Osteocyte (in vitro differentiated cells): Measurements from ENCODE around the gene CXADR. TPM values are rescaled to one million over a fixed set of nuclear protein-coding genes. Genes with fewer than 3 reads are reported as not detected.

Experiments
- DNase-seq: peaks from one replicate; pipeline ENCODE4 v3.0.0; 2021; ENCODE audit warnings: mixed read lengths; ENCODE audit not compliant: unreplicated experiment; ENCODE audit errors: extremely low spot score
- H3K27ac Mint-ChIP-seq: one replicate; pipeline ENCODE4 v1.8.0; 2021; ENCODE audit warnings: mild to moderate bottlenecking, mixed read lengths; ENCODE audit not compliant: unreplicated experiment
- H3K27me3 Mint-ChIP-seq: one replicate; pipeline ENCODE4 v1.8.0; 2021; ENCODE audit warnings: mixed read lengths; ENCODE audit not compliant: unreplicated experiment
- H3K36me3 Mint-ChIP-seq: one replicate; pipeline ENCODE4 v1.8.0; 2021; ENCODE audit warnings: mixed read lengths; ENCODE audit not compliant: unreplicated experiment
- H3K4me1 Mint-ChIP-seq: one replicate; pipeline ENCODE4 v1.8.0; 2021; ENCODE audit warnings: mixed read lengths; ENCODE audit not compliant: unreplicated experiment
- H3K4me3 Mint-ChIP-seq: one replicate; pipeline ENCODE4 v1.8.0; 2021; ENCODE audit warnings: mild to moderate bottlenecking, moderate library complexity, mixed read lengths; ENCODE audit not compliant: unreplicated experiment
- H3K9me3 Mint-ChIP-seq: one replicate; pipeline ENCODE4 v1.8.0; 2021; ENCODE audit warnings: mixed read lengths; ENCODE audit not compliant: unreplicated experiment
- long read RNA-seq: library from polyadenylated mRNA; unstranded; transcript quantifications from one replicate; pipeline ENCODE4 v2.0.0, GENCODE V29; 2021
- total RNA-seq: library from RNA; stranded (reverse); gene quantifications from 2 replicates; pipeline ENCODE4 v1.2.1, GENCODE V29; 2021
- TF ChIP-seq, protein P1 (sequence below): fragments of 200-600 bp; sonication (generic); IDR thresholded peaks from 2 replicates; pipeline ENCODE4 v1.5.0; 2021; ENCODE audit warnings: antibody characterized with exemption, mild to moderate bottlenecking, moderate library complexity

CXADR gene
- total RNA-seq = 0.05 and 0.11 TPM in 2 replicates
- long read RNA-seq = 0 reads

DNA sequence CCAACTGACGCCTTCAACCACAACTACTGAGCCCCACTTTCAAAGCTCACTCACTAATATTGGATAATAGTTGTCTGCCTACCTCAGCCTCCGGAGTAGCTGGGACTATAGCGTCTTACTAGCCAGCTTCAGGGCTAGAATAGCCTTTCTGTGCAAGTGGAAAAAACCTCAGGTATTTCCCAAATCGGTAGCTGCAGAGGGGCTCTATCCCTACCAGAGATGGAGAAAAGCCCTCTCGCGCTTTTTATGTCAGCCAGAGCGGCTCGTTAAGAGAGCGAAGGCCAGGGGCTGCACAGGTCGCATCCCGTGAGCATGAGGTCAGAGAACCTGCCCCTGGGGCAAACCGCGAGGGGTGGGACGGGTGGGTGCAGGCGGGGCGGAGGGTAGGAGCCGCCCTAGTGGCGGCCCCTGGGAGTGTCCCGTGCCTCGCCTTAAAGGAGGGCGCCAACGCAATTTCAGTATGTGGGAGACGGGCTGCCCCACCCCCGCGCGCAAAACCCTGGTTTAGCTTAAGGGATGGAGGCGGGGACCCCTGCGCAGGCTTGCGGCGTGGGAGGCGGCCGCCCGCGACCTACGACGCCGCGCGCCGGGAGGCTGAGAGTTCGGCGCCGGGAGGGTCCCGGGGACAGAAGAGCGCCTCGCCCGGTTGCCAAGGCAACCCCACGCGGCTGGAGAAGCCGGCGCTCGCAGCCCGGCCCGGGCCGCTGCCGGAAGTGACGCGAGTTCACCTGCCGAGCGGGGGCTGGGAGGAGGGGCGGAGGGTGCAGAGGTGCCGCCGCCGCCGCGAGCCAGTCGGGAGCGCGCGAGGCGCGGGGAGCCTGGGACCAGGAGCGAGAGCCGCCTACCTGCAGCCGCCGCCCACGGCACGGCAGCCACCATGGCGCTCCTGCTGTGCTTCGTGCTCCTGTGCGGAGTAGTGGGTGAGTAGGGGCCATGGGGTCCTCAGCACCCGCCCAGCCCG, at the start of gene CXADR:
Gene CXADR (plus strand): TSS at position 791 of the 961 bp plus-strand sequence. CDS start 87 bp downstream, at position 878.
- Mint-ChIP-seq H3K27me3 (peaks cover 50% of the 10 kb centered on the region), H3K27ac (no peak within 1 kb of the TSS), H3K9me3 (no peaks in the 10 kb centered on the region), H3K4me1 (peaks cover 10% of the 10 kb centered on the region), H3K36me3 (no peaks in the 10 kb centered on the region), H3K4me3 (peak within 1 kb of the TSS; percentile 82)
- TF ChIP-seq, protein P1, sequence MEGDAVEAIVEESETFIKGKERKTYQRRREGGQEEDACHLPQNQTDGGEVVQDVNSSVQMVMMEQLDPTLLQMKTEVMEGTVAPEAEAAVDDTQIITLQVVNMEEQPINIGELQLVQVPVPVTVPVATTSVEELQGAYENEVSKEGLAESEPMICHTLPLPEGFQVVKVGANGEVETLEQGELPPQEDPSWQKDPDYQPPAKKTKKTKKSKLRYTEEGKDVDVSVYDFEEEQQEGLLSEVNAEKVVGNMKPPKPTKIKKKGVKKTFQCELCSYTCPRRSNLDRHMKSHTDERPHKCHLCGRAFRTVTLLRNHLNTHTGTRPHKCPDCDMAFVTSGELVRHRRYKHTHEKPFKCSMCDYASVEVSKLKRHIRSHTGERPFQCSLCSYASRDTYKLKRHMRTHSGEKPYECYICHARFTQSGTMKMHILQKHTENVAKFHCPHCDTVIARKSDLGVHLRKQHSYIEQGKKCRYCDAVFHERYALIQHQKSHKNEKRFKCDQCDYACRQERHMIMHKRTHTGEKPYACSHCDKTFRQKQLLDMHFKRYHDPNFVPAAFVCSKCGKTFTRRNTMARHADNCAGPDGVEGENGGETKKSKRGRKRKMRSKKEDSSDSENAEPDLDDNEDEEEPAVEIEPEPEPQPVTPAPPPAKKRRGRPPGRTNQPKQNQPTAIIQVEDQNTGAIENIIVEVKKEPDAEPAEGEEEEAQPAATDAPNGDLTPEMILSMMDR = peak; percentile 55
- DNase-seq = no peak

DNA sequence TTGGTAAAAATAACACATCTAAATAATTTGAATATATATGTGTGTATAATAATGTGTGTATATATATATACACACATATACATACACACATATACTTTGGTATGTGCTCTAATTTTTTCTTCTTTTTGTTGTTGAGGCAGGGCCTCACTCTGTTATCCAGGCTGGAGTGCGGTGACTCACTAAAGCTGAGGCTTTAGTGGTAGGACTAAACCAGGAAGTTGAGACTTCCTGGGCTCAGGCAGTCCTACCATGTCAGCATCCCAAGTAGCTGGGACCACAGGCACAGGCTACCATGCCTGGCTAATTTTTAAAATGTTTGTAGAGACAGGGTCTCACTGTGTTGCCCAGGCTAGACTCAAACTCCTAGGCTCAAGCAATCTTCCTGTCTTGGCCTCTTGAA, 46.7 kb upstream of the CXADR start:
- Mint-ChIP-seq H3K9me3 (no peaks in the 10 kb centered on the region), H3K4me3 (no peak overlapping the region), H3K4me1 (peaks cover 2% of the 10 kb centered on the region), H3K27me3 (no peaks in the 10 kb centered on the region), H3K27ac (no peak overlapping the region), H3K36me3 (no peaks in the 10 kb centered on the region)
- no peak for DNase-seq
- TF ChIP-seq, protein P1 = no peak

DNA sequence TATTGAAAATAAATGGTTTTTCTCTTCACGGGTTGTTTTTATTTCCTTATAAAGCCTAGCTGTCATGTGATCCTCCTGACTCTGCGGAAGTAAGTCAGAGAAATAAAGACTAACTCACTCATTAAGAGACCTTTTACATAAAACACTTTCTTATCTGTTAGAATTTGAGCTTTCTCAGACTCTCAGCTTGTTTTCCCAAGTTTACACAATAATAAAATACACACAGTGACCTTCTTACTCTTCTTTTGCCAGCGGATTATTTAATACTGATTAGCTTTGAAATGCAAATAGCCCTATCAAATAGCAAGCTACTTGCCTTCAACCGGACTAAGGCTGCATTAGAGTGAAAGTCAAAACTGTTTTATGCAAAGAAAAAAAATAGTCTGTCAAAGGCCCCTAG, 45.5 kb upstream of the CXADR start:
- Mint-ChIP-seq H3K9me3 (no peaks in the 10 kb centered on the region), H3K4me3 (peak overlapping the region; percentile 33), H3K4me1 (peaks cover 2% of the 10 kb centered on the region), H3K36me3 (no peaks in the 10 kb centered on the region), H3K27me3 (no peaks in the 10 kb centered on the region), H3K27ac (no peak overlapping the region)
- DNase-seq = no peak
- TF ChIP-seq, protein P1 = no peak

DNA sequence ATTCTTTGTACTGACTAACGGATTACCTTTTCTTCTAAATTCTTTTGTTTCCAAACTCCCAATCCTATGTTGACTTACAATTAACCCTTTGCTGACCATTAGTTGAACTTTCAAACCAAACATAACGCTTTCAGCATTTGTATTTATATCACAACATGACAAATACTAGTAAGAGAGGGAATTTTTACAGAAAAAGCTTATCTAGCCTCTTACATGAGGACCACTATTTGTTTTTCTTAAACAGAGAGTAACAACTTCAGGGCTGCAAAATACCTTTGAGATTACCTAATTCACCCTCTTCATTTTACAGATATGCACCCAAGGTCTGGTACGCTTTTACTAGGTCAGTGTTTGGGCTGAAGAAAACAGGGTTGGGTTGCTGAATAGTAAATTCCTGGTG, 45.0 kb upstream of the CXADR start:
- Mint-ChIP-seq H3K27ac (no peak overlapping the region), H3K27me3 (no peaks in the 10 kb centered on the region), H3K9me3 (no peaks in the 10 kb centered on the region), H3K4me1 (peaks cover 2% of the 10 kb centered on the region), H3K4me3 (no peak overlapping the region), H3K36me3 (no peaks in the 10 kb centered on the region)
- TF ChIP-seq, protein P1 = no peak
- DNase-seq = no peak

DNA sequence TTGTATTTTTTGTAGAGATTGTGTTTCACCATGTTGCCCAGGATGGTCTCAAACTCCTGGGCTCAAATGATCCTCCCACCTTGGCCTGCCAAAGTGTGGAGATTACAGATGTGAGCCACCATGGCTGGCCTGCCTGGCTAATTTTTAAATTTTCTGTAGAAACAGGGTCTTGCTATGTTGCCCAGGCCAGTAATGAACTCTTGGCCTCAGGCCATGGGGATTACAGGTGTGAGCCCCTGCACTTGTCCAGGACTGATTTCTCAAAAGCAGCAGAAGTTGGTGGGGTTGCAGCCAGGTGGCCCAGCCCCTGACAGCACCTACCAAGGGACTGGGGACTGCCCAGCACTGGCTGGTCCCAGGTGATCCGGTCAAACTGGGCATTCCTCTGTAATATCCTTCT, 44.1 kb upstream of the CXADR start:
- Mint-ChIP-seq H3K4me1 (peaks cover 2% of the 10 kb centered on the region), H3K27me3 (no peaks in the 10 kb centered on the region), H3K4me3 (no peak overlapping the region), H3K27ac (no peak overlapping the region), H3K36me3 (no peaks in the 10 kb centered on the region), H3K9me3 (no peaks in the 10 kb centered on the region)
- TF ChIP-seq, protein P1 = no peak
- DNase-seq = no peak
